Omental fat pad (tissue), 4 donors: ENCODE data around the gene EMC7. TPM values are rescaled to one million over a fixed set of nuclear protein-coding genes. Genes with fewer than 3 reads are reported as not detected.
"Not testable (repeated sequence)": the region's sequence is repeated elsewhere in the genome, so short reads cannot be mapped to it uniquely, and the experiment has no call there.

Experiments used
- ATAC-seq: fragments of 150-250 bp; one replicate; pipeline ENCODE4 v1.9.1; 2016; ENCODE audit warnings: mild to moderate bottlenecking, moderate library complexity; ENCODE audit not compliant: low FRiP score
- DNase-seq: peaks from one replicate; pipeline ENCODE4 v3.0.0-alpha.2; 2019; ENCODE audit warnings: low spot score
- total RNA-seq, 4 donors: library from RNA; depleted of rRNA; stranded (reverse); fragments of >200 nt; gene quantifications; one replicate each; pipeline ENCODE4 v1.1.0, GENCODE V29; 2016
- TF ChIP-seq, protein P1 (sequence below), 3 donors: fragments of 450-650 bp; IDR thresholded peaks; one replicate each; pipeline ENCODE4 v1.5.1; 2016 to 2017; ENCODE audit warnings: antibody characterized with exemption in 3 of 3, mild to moderate bottlenecking in 3 of 3, moderate library complexity in 2 of 3

The EMC7 gene
- total RNA-seq, 4 donors from 2014 or later = 33.0 to 47.8 (median 36.8) TPM

DNA sequence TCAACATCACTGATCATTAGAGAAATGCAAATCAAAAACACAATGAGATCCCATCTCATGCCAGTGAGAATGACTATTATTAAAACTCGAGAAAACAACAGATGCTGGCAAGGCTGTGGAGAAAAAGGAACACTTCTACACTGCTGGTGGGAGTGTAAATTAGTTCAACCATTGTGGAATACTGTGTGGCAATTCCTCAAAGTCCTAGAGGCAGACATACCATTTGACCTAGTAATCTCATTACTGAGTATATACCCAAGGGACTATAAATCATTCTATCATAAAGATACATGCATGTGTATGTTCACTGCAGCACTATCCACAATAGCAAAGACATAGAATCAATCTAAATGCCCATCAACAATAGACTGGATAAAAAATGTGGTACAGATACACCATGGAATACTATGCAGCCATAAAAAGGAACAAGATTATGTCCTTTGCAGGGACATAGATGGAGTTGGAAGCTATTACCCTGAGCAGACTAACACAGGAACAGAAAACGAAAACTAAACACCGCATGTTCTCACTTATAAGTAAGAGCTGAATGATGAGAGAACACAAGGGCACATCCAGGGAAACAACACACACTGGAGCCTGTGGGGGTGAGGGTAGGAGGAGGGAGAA, 47.5 kb downstream of the EMC7 start:
- ATAC-seq (no peak), DNase-seq (no peak)
- TF ChIP-seq, protein P1, sequence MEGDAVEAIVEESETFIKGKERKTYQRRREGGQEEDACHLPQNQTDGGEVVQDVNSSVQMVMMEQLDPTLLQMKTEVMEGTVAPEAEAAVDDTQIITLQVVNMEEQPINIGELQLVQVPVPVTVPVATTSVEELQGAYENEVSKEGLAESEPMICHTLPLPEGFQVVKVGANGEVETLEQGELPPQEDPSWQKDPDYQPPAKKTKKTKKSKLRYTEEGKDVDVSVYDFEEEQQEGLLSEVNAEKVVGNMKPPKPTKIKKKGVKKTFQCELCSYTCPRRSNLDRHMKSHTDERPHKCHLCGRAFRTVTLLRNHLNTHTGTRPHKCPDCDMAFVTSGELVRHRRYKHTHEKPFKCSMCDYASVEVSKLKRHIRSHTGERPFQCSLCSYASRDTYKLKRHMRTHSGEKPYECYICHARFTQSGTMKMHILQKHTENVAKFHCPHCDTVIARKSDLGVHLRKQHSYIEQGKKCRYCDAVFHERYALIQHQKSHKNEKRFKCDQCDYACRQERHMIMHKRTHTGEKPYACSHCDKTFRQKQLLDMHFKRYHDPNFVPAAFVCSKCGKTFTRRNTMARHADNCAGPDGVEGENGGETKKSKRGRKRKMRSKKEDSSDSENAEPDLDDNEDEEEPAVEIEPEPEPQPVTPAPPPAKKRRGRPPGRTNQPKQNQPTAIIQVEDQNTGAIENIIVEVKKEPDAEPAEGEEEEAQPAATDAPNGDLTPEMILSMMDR (IDR thresholded peaks at IDR 0.05) = no peak

DNA sequence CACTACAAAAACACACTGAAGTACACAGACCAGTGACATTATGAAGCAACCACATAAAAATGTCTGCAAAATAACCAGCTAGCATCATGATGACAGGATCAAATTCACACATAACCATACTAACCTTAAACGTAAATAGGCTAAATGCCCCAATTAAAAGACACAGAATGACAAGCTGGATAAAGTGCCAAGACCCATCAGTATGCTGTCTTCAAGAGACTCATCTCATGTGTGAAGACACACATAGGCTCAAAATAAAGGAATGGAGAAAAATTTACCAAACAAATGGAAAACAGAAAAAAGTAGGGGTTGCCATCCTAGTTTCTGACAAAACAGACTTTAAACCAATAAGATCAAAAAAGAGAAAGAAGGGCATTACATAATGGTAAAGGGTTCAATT, 51.3 kb downstream of the EMC7 start:
- ATAC-seq, DNase-seq: not testable (repeated sequence)

DNA sequence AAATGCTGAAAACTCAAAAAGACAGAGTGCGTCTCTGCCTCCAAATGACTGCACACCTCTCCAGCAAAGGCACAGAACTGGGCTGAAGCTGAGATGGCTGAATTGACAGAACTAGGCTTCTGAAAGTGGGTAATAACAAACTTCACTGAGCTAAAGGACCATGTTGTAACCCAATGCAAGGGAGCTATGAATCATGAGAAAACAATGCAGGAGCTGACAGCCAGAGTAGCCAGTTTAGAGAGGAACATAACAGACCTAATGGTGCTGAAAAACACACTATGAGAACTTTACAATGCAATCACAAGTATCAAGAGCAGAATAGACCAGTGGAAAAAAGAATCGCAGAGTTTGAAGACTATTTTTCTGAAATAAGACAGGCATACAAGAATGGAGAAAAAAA, 52.5 kb downstream of the EMC7 start:
- DNase-seq = no peak
- TF ChIP-seq, protein P1 (IDR thresholded peaks at IDR 0.05) = no peak
- no peak for ATAC-seq

DNA sequence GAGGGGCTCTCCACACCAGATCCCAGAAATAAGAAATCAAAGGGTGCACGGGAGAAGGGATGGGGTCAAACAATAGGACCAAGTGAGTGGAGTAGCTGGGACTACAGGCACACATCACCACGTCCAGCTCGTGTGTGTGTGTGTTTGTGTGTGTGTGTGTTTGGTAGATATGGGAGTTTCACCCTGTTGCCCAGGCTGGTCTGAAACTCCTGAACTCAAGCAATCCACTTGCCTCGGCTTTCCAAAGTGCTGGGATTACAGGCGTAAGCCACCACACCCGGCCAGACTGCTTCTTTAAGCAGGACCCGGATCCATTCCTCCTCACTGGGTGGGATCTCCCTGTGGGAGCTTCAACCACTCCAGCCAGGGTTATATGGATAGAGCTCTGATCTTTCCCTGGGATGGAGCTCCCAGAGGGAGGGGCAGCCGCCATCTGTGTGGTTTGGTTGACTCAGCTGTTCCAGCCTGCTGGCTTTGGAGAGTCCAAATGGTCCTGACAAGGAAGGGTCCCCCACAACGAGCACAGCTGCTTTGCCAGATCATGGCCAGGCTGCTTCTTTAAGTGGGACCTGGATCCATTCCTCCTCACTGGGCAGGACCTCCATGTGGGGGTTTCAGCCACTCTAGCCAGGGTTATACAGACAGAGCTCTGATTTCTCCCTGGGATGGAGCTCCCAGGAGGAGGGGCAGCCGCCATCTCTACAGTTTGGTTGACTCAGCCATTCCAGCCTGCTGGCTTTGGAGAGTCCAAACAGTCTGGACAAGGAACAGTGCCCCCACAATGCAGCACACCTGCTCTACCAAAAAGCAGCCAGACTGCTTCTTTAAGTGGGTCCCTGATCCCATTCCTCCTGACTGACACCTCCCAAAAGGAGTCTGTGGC, 53.5 kb downstream of the EMC7 start:
- TF ChIP-seq, protein P1 (IDR thresholded peaks at IDR 0.05) = no peak
- ATAC-seq (no peak), DNase-seq (no peak)

DNA sequence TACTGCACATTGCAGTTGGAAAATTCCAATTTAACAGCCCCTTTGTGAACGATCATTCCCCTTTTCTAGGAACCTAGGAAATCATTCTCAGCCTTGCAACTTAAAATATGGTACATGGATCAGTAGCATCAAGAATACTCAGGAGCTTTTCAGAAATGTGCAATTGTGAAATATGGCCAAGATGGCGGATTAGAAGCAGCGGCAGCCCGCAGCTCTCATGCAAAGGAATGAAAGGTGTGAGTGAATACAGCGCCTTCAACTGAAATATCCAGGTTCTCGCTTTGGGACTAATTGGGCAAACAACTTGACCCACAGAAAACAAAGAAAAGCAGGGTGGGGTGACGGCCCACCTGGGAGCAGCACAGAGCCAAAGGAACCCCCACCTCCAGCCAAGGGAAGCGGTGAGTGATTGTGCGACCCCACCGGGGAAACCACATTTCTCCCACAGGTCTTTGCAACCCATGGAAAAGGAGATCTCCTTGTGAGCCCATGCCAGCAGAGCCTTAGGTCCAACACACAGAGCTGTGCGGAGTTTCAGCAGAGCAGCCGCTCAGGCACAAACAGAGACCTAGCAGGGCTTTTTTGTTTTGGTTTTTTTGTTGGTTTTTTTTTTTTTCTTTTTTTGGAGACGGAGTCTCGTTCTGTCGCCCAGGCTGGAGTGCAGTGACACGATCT, 55.1 kb downstream of the EMC7 start:
- TF ChIP-seq, protein P1 (IDR thresholded peaks at IDR 0.05) = no peak
- ATAC-seq (no peak), DNase-seq (no peak)

DNA sequence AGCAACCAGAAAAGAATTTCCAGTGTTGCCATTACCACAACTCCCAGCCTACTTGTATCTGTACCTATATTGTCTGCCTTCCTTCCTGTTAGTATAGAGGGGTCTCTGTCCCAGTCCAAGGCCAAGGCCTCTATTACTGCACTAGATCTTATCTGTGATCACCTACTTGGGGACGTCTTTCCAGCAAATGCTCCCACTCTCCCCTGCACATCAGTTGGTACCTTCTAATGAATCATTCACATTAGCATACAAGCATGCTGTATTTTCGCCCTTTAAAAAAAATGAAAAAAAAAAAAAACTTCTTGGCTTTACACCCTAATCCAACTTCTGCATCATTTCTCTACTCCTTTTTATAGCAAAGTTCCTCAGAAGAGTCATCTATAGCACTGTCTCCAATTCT, 57.8 kb downstream of the EMC7 start:
- TF ChIP-seq, protein P1 (IDR thresholded peaks at IDR 0.05) = no peak
- DNase-seq (no peak), ATAC-seq (no peak)

DNA sequence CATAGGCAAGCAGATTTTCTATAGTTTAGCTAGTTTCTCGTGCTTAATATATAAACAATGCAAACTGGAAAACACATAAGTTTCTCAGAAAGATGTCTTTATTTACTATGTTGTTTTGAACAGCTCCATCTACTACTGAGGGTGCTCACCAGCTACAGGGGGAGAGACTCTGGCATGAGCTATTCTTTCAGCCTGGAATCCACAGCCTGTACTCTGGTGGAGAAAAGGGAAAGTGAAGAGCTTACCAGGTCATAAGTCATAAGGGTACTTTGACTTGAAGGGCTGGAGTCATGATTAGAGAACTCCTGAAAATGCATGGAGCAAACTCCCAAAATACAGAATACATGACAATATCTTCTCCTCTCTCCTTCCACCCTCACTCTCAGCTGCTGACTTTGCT, 58.3 kb downstream of the EMC7 start:
- DNase-seq (no peak), ATAC-seq (no peak)
- TF ChIP-seq, protein P1 (IDR thresholded peaks at IDR 0.05) = no peak
